Measurements from ENCODE around the gene ZNF414.
"Not testable (repeated sequence)": the region's sequence is repeated elsewhere in the genome, so short reads cannot be mapped to it uniquely, and the experiment has no call there.

ZNF414 gene

GRCh38 chr19:8513687-8514504 lies at the start of gene ZNF414:
TSS of gene ZNF414 (minus strand) at chr19:8514167. CDS start at chr19:8514046, 121 bp downstream.
- peak; percentile 91 for DNase-seq (ENCODE audit: low read depth)

- DNase-seq (ENCODE audit: low read depth): no peak
Observed at GRCh38 chr19:8561075-8561764, 47.3 kb upstream of the ZNF414 start.

- no peak for DNase-seq (ENCODE audit: low read depth)
Observed at GRCh38 chr19:8558325-8558724, 44.4 kb upstream of the ZNF414 start.

GRCh38 chr19:8557642-8558238 lies 43.8 kb upstream of the ZNF414 start:
- no peak for DNase-seq (ENCODE audit: low read depth)

GRCh38 chr19:8553729-8554128 lies 39.8 kb upstream of the ZNF414 start:
- not testable (repeated sequence) for DNase-seq (ENCODE audit: low read depth)

- no peak for DNase-seq (ENCODE audit: low read depth)
Observed at GRCh38 chr19:8552810-8553209, 38.8 kb upstream of the ZNF414 start.

GRCh38 chr19:8550070-8550469 lies 36.1 kb upstream of the ZNF414 start:
- no peak for DNase-seq (ENCODE audit: low read depth)

GRCh38 chr19:8545743-8546142 lies 31.8 kb upstream of the ZNF414 start:
- DNase-seq (ENCODE audit: low read depth): no peak

- no peak for DNase-seq (ENCODE audit: low read depth)
Observed at GRCh38 chr19:8544168-8544567, 30.2 kb upstream of the ZNF414 start.

GRCh38 chr19:8539621-8540149 lies 25.7 kb upstream of the ZNF414 start:
- DNase-seq (ENCODE audit: low read depth): no peak

- no peak for DNase-seq (ENCODE audit: low read depth)
Observed at GRCh38 chr19:8537099-8537498, 23.1 kb upstream of the ZNF414 start.

- no peak for DNase-seq (ENCODE audit: low read depth)
Observed at GRCh38 chr19:8536282-8536681, 22.3 kb upstream of the ZNF414 start.

- DNase-seq (ENCODE audit: low read depth): no peak
Observed at GRCh38 chr19:8532225-8532624, 18.3 kb upstream of the ZNF414 start.

GRCh38 chr19:8531470-8531869 lies 17.5 kb upstream of the ZNF414 start:
- DNase-seq (ENCODE audit: low read depth): no peak

- no peak for DNase-seq (ENCODE audit: low read depth)
Observed at GRCh38 chr19:8530061-8530679, 16.2 kb upstream of the ZNF414 start.

- no peak for DNase-seq (ENCODE audit: low read depth)
Observed at GRCh38 chr19:8529369-8530006, 15.5 kb upstream of the ZNF414 start.

- no peak for DNase-seq (ENCODE audit: low read depth)
Observed at GRCh38 chr19:8528500-8528899, 14.5 kb upstream of the ZNF414 start.

GRCh38 chr19:8526345-8527091 lies 12.6 kb upstream of the ZNF414 start:
- peak; percentile 63 for DNase-seq (ENCODE audit: low read depth)

- DNase-seq (ENCODE audit: low read depth): no peak
Observed at GRCh38 chr19:8525401-8525684, 11.4 kb upstream of the ZNF414 start.

- DNase-seq (ENCODE audit: low read depth): no peak
Observed at GRCh38 chr19:8519388-8519787, 5.4 kb upstream of the ZNF414 start.

GRCh38 chr19:8518536-8518935 lies 4.6 kb upstream of the ZNF414 start:
- DNase-seq (ENCODE audit: low read depth): no peak
